Lower lobe of right lung (tissue), 2 donors: ENCODE measurements around the gene PEX10. TPM values are rescaled to one million over a fixed set of nuclear protein-coding genes. Genes with fewer than 3 reads are reported as not detected.

Experiments used
- ATAC-seq, 2 donors: fragments of 200-7000 bp; cut with Tn5 transposase; one replicate each; pipeline ENCODE4 v1.9.1; 2020 to 2022; ENCODE audit warnings: mild to moderate bottlenecking in 2 of 2, moderate library complexity in 2 of 2
- DNase-seq: peaks from one replicate; pipeline ENCODE4 v3.0.0-alpha.2; 2020
- H3K27ac ChIP-seq: fragments of 200-600 bp; one replicate; pipeline ENCODE4 v1.8.0; 2022
- H3K27me3 ChIP-seq: fragments of 200-600 bp; one replicate; pipeline ENCODE4 v1.8.0; 2022; ENCODE audit warnings: low read depth
- H3K36me3 ChIP-seq: fragments of 200-600 bp; one replicate; pipeline ENCODE4 v1.8.0; 2022; ENCODE audit warnings: mild to moderate bottlenecking
- H3K4me1 ChIP-seq: fragments of 200-600 bp; one replicate; pipeline ENCODE4 v1.8.0; 2022
- H3K4me3 ChIP-seq: fragments of 200-600 bp; one replicate; pipeline ENCODE4 v1.8.0; 2022; ENCODE audit warnings: mild to moderate bottlenecking
- H3K9me3 ChIP-seq: fragments of 200-600 bp; one replicate; pipeline ENCODE4 v1.8.0; 2022
- intact Hi-C: fragments of 100-400 bp; cut with DNase I; formaldehyde crosslinking; loops from one replicate; pipeline ENCODE4 v1.11.0; 2022
- total RNA-seq: library from RNA; stranded (reverse); fragmentation: NEBNext Ultra II Directional; extraction: Animal tissue kit (Norgen Biotek cat#: 25700); gene quantifications from one replicate; pipeline ENCODE4 v1.2.1, GENCODE V29; 2021
- TF ChIP-seq, protein P1 (sequence below): fragments of 200-600 bp; IDR thresholded peaks from one replicate; pipeline ENCODE4 v1.8.0; 2022; ENCODE audit warnings: antibody characterized with exemption, mild to moderate bottlenecking
- donor health status: DM: no; HTN: yes; CAD: no; lungs with severe emphysema.

Gene PEX10
- total RNA-seq, 1 donor from 2014 or later = 12.4 TPM

DNA sequence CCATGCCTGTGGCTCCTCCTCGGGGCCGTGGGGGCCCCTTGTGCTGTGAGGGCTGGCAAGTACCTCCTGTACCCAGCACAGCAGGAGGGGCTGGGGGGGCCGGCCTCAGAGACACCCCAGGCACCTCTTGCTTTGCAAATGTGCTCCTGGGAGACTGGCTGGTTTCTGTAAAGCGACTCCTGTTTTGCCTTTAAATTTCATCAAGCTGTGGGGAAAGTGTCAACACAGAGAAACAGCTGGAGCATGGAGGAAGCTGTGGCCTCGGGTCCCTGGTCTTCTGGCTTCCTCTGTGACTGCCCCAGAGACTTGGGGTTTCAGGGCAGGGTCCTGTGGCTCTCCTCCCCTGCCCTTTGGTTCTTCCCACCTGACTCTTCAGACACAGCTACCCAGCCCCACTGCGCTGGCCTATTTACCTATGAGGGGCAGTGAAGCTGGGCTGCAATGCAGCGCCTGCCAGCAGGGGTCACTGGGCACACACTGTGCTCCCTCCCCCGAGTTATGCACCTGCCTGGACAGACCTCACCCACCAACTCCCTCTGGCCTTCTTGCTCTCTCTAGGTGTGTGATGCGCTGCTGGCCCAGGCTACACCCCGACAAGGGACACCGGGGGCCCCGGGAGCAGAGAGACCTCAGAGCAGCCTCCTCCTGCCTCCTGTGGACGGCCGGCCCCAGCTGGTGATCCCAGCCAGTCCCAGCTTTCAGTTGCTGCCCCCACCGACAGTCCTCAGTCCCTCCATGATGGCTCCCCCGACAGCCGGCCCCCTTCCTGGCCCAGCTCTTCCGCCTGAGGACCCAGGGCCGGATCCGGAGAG is 17.6 kb upstream of the PEX10 start:
- ATAC-seq (no peak), DNase-seq (no peak)
- H3K4me3 ChIP-seq = no peak overlapping the region
- H3K9me3 ChIP-seq = peaks cover 5% of the 10 kb centered on the region
- no peak overlapping the region for H3K27ac ChIP-seq
- peaks cover 55% of the 10 kb centered on the region for H3K27me3 ChIP-seq
- intact Hi-C loops = no loop called here
- TF ChIP-seq, protein P1, sequence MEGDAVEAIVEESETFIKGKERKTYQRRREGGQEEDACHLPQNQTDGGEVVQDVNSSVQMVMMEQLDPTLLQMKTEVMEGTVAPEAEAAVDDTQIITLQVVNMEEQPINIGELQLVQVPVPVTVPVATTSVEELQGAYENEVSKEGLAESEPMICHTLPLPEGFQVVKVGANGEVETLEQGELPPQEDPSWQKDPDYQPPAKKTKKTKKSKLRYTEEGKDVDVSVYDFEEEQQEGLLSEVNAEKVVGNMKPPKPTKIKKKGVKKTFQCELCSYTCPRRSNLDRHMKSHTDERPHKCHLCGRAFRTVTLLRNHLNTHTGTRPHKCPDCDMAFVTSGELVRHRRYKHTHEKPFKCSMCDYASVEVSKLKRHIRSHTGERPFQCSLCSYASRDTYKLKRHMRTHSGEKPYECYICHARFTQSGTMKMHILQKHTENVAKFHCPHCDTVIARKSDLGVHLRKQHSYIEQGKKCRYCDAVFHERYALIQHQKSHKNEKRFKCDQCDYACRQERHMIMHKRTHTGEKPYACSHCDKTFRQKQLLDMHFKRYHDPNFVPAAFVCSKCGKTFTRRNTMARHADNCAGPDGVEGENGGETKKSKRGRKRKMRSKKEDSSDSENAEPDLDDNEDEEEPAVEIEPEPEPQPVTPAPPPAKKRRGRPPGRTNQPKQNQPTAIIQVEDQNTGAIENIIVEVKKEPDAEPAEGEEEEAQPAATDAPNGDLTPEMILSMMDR = peak; percentile 28
- no peaks in the 10 kb centered on the region for H3K4me1 ChIP-seq
- no peaks in the 10 kb centered on the region for H3K36me3 ChIP-seq

DNA sequence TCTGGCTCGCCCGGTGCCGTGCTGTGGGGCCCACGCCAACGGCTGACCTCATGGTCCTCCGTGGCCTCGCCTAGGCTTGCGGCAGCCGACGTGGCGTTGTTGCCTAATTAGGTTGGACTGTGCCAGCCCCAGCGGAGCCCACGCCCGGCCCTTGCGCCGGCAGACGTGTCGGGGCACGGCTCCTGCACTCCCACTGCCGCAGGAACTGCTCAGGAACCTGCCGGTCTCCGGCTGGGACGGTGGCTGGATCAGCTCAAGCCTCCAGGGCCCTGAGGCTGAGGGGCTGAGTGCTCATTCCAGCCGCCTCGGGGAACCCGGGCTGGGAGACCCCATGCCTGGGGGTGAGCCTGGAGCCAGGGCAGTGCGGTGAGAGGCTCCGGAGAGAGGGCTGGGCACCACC is 16.1 kb upstream of the PEX10 start:
- TF ChIP-seq, protein P1 = no peak
- Histone ChIP-seq H3K27me3 (peaks cover 47% of the 10 kb centered on the region), H3K36me3 (no peaks in the 10 kb centered on the region), H3K4me1 (no peaks in the 10 kb centered on the region), H3K27ac (no peak overlapping the region), H3K9me3 (peaks cover 5% of the 10 kb centered on the region), H3K4me3 (no peak overlapping the region)
- no peak for ATAC-seq
- DNase-seq = no peak
- intact Hi-C loops = no loop called here

DNA sequence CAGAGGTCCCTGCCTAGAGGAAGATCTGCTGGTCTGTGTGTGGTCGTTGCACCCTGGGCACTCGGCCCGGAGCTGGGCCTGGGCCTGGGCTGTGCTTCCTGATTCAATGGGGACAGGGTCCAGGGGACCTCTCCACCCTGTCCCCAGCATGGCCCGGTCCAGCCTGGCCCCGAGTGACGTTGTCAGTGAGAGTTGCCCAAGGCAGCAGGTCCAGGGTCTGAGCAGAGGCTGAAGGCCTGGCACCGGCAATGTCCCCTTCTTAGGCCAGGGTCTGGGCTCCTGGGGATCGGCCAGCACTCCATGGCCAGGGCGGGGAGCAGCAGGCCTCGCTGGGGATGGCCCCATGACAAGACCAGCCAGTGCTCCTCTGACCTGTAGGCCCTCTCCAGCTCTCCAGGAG is 15.6 kb upstream of the PEX10 start:
- ATAC-seq (no peak), DNase-seq (no peak)
- intact Hi-C loops = no loop called here
- peaks cover 5% of the 10 kb centered on the region for H3K9me3 ChIP-seq
- no peak overlapping the region for H3K27ac ChIP-seq
- no peaks in the 10 kb centered on the region for H3K36me3 ChIP-seq
- no peak overlapping the region for H3K4me3 ChIP-seq
- H3K4me1 ChIP-seq = no peaks in the 10 kb centered on the region
- H3K27me3 ChIP-seq = peaks cover 44% of the 10 kb centered on the region
- TF ChIP-seq, protein P1 = no peak

DNA sequence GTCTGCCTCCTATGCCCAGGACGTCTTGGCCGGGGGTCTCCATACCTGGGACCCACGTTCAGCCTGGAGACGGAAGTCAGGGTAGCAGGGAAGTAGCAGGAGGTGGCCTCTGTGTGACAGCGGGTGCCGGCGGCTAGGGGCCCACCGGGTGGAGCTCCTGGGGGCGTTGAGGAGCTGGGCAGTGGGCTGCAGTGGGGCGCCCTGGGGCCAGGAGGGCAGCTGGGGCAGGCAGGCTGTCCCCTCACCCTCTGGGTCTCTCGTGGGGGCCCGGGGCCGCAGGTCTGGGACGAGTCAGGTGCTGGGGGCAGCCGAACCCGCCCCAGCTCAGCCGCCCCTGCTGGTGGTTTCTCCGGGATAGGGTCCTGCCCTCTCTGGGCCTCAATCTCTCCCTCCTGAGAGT is 14.7 kb upstream of the PEX10 start:
- Histone ChIP-seq H3K27me3 (peaks cover 37% of the 10 kb centered on the region), H3K36me3 (no peaks in the 10 kb centered on the region), H3K9me3 (peaks cover 5% of the 10 kb centered on the region), H3K27ac (no peak overlapping the region), H3K4me3 (no peak overlapping the region), H3K4me1 (no peaks in the 10 kb centered on the region)
- no peak for DNase-seq
- intact Hi-C loops = no loop called here
- no peak for ATAC-seq
- TF ChIP-seq, protein P1 = no peak

DNA sequence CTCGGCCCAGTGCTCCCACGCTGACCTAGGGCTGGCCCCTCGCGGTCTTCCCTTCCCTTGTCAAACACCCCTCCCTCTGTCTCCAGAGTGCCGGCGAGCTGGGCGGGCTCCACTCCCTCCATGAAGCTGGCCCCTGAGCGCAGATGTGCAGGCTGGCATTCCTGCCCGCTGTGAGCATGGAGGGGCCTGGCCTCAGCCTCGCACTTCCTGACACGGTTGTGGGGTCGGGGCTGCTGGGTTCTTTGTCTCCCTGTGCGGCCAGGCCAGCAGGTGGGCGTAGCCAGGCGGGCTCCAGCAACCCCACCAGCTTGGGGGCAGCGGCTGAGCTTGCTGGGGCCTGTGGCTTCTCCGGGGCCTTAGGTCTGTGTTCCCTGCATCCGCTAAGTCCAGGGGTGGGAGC is 14.2 kb upstream of the PEX10 start:
- Histone ChIP-seq H3K4me3 (no peak overlapping the region), H3K27me3 (peaks cover 33% of the 10 kb centered on the region), H3K9me3 (peaks cover 5% of the 10 kb centered on the region), H3K36me3 (no peaks in the 10 kb centered on the region), H3K4me1 (no peaks in the 10 kb centered on the region), H3K27ac (no peak overlapping the region)
- TF ChIP-seq, protein P1 = no peak
- intact Hi-C loops = no loop called here
- ATAC-seq (peak in 1 of 2 donors; percentile 7), DNase-seq (no peak)
